ENCODE data around the gene LAMA3.
A peak's percentile ranks its signal among the peaks of the same experiment; 100 is the strongest.

Gene LAMA3

GRCh38 chr18:23669202-23669766 lies 20.0 kb upstream of the LAMA3 start:
- no peak for DNase-seq

- no peak for DNase-seq
These were observed 19.3 kb upstream of the LAMA3 start for GRCh38 chr18:23669804-23670405.

- DNase-seq: no peak
These were observed 17.7 kb upstream of the LAMA3 start for GRCh38 chr18:23671564-23671963.

- no peak for DNase-seq
These were observed 15.5 kb upstream of the LAMA3 start for GRCh38 chr18:23673725-23674124.

- DNase-seq: no peak
These were observed 14.0 kb upstream of the LAMA3 start for GRCh38 chr18:23675236-23675635.

GRCh38 chr18:23675896-23676295 lies 13.4 kb upstream of the LAMA3 start:
- no peak for DNase-seq

GRCh38 chr18:23682045-23682444 lies 7.2 kb upstream of the LAMA3 start:
- DNase-seq: no peak

- no peak for DNase-seq
These were observed 6.8 kb upstream of the LAMA3 start for GRCh38 chr18:23682472-23682871.

GRCh38 chr18:23683155-23683554 lies 6.1 kb upstream of the LAMA3 start:
- no peak for DNase-seq

GRCh38 chr18:23683671-23684070 lies 5.6 kb upstream of the LAMA3 start:
- no peak for DNase-seq

- DNase-seq: no peak
These were observed 4.6 kb upstream of the LAMA3 start for GRCh38 chr18:23684515-23685197.

- no peak for DNase-seq
These were observed 725 bp upstream of the LAMA3 start for GRCh38 chr18:23688528-23688927.

GRCh38 chr18:23689616-23690504 lies 607 bp downstream of the LAMA3 start:
- DNase-seq: no peak

GRCh38 chr18:23690505-23691068 lies 1.3 kb downstream of the LAMA3 start:
- no peak for DNase-seq

GRCh38 chr18:23693846-23694245 lies 4.6 kb downstream of the LAMA3 start:
- no peak for DNase-seq

- no peak for DNase-seq
These were observed 5.6 kb downstream of the LAMA3 start for GRCh38 chr18:23694637-23695430.

- DNase-seq: no peak
These were observed 11.8 kb downstream of the LAMA3 start for GRCh38 chr18:23701017-23701416.

GRCh38 chr18:23701544-23702064 lies 12.4 kb downstream of the LAMA3 start:
- no peak for DNase-seq

- DNase-seq: no peak
These were observed 13.4 kb downstream of the LAMA3 start for GRCh38 chr18:23702606-23703005.

- DNase-seq: peak; percentile 54
These were observed 14.1 kb downstream of the LAMA3 start for GRCh38 chr18:23703057-23703986.

- DNase-seq: no peak
These were observed 14.7 kb downstream of the LAMA3 start for GRCh38 chr18:23703987-23704384.
